ENCODE results near the gene ECE2.

ECE2 gene

GRCh38 chr3:184300378-184300720 lies 24.5 kb downstream of the ECE2 start:
- Mint-ChIP-seq H3K27ac (no peak overlapping the region), H3K27me3 (ENCODE audit: low read depth) (no peaks in the 10 kb centered on the region), H3K4me1 (ENCODE audit: low read depth) (peaks cover 26% of the 10 kb centered on the region), H3K4me3 (peak overlapping the region; percentile 90), H3K36me3 (ENCODE audit: low read depth) (peaks cover 53% of the 10 kb centered on the region), H3K9me3 (no peaks in the 10 kb centered on the region)
- DNase-seq (ENCODE audit: low spot score): no peak

- Mint-ChIP-seq H3K9me3 (no peaks in the 10 kb centered on the region), H3K4me3 (no peak overlapping the region), H3K36me3 (ENCODE audit: low read depth) (peaks cover 82% of the 10 kb centered on the region), H3K27me3 (ENCODE audit: low read depth) (no peaks in the 10 kb centered on the region), H3K4me1 (ENCODE audit: low read depth) (peaks cover 11% of the 10 kb centered on the region), H3K27ac (no peak overlapping the region)
- DNase-seq (ENCODE audit: low spot score): no peak
Observed at GRCh38 chr3:184305577-184305976, 29.8 kb downstream of the ECE2 start.

GRCh38 chr3:184306341-184306972 lies 30.6 kb downstream of the ECE2 start:
- no peak overlapping the region for H3K4me3 Mint-ChIP-seq
- no peaks in the 10 kb centered on the region for H3K9me3 Mint-ChIP-seq
- peaks cover 5% of the 10 kb centered on the region for H3K4me1 Mint-ChIP-seq (ENCODE audit: low read depth)
- no peak for DNase-seq (ENCODE audit: low spot score)
- H3K27me3 Mint-ChIP-seq (ENCODE audit: low read depth): no peaks in the 10 kb centered on the region
- no peak overlapping the region for H3K27ac Mint-ChIP-seq
- peaks cover 75% of the 10 kb centered on the region for H3K36me3 Mint-ChIP-seq (ENCODE audit: low read depth)

GRCh38 chr3:184307915-184308314 lies 32.1 kb downstream of the ECE2 start:
- peaks cover 60% of the 10 kb centered on the region for H3K36me3 Mint-ChIP-seq (ENCODE audit: low read depth)
- H3K4me3 Mint-ChIP-seq: no peak overlapping the region
- H3K9me3 Mint-ChIP-seq: no peaks in the 10 kb centered on the region
- no peak for DNase-seq (ENCODE audit: low spot score)
- no peaks in the 10 kb centered on the region for H3K27me3 Mint-ChIP-seq (ENCODE audit: low read depth)
- H3K4me1 Mint-ChIP-seq (ENCODE audit: low read depth): no peaks in the 10 kb centered on the region
- H3K27ac Mint-ChIP-seq: no peak overlapping the region

GRCh38 chr3:184308744-184309143 lies 32.9 kb downstream of the ECE2 start:
- no peak for DNase-seq (ENCODE audit: low spot score)
- Mint-ChIP-seq H3K4me3 (no peak overlapping the region), H3K27ac (peak overlapping the region; percentile 12)

GRCh38 chr3:184311633-184312032 lies 35.8 kb downstream of the ECE2 start:
- no peak for DNase-seq (ENCODE audit: low spot score)
- H3K27ac Mint-ChIP-seq: no peak overlapping the region
- H3K36me3 Mint-ChIP-seq (ENCODE audit: low read depth): peaks cover 31% of the 10 kb centered on the region
- no peaks in the 10 kb centered on the region for H3K27me3 Mint-ChIP-seq (ENCODE audit: low read depth)
- H3K4me3 Mint-ChIP-seq: no peak overlapping the region
- H3K9me3 Mint-ChIP-seq: no peaks in the 10 kb centered on the region
- peaks cover 7% of the 10 kb centered on the region for H3K4me1 Mint-ChIP-seq (ENCODE audit: low read depth)

More at GRCh38 chr3:184308744-184309143, 32.9 kb downstream of the ECE2 start:
- Mint-ChIP-seq H3K36me3 (ENCODE audit: low read depth) (peaks cover 52% of the 10 kb centered on the region), H3K9me3 (no peaks in the 10 kb centered on the region), H3K27me3 (ENCODE audit: low read depth) (no peaks in the 10 kb centered on the region), H3K4me1 (ENCODE audit: low read depth) (no peaks in the 10 kb centered on the region)

- Mint-ChIP-seq H3K9me3 (no peaks in the 10 kb centered on the region), H3K4me3 (peak within 1 kb of the TSS; percentile 86), H3K27ac (peak within 1 kb of the TSS; percentile 90), H3K4me1 (ENCODE audit: low read depth) (peaks cover 28% of the 10 kb centered on the region), H3K27me3 (ENCODE audit: low read depth) (no peaks in the 10 kb centered on the region), H3K36me3 (ENCODE audit: low read depth) (peaks cover 22% of the 10 kb centered on the region)
- peak; percentile 94 for DNase-seq (ENCODE audit: low spot score)
Observed at GRCh38 chr3:184314363-184314699, 38.5 kb downstream of the ECE2 start, which contains the start of gene EIF4G1. Gene EIF4G1 (plus strand): TSS chr3:184314606. CDS start chr3:184315797, 1,191 bp downstream.

- H3K27me3 Mint-ChIP-seq (ENCODE audit: low read depth): no peaks in the 10 kb centered on the region
- DNase-seq (ENCODE audit: low spot score): peak; percentile 33
- peak overlapping the region; percentile 86 for H3K4me3 Mint-ChIP-seq
- H3K4me1 Mint-ChIP-seq (ENCODE audit: low read depth): peaks cover 31% of the 10 kb centered on the region
- H3K36me3 Mint-ChIP-seq (ENCODE audit: low read depth): peaks cover 23% of the 10 kb centered on the region
- no peaks in the 10 kb centered on the region for H3K9me3 Mint-ChIP-seq
- H3K27ac Mint-ChIP-seq: peak overlapping the region; percentile 90
Observed at GRCh38 chr3:184314700-184315542, 39.1 kb downstream of the ECE2 start.

- Mint-ChIP-seq H3K27me3 (ENCODE audit: low read depth) (no peaks in the 10 kb centered on the region), H3K9me3 (no peaks in the 10 kb centered on the region), H3K36me3 (ENCODE audit: low read depth) (peaks cover 26% of the 10 kb centered on the region), H3K27ac (peak overlapping the region; percentile 90), H3K4me1 (ENCODE audit: low read depth) (peaks cover 31% of the 10 kb centered on the region), H3K4me3 (peak overlapping the region; percentile 84)
- DNase-seq (ENCODE audit: low spot score): no peak
Observed at GRCh38 chr3:184315543-184315867, 39.7 kb downstream of the ECE2 start.

GRCh38 chr3:184315871-184316661 lies 40.2 kb downstream of the ECE2 start:
- H3K4me3 Mint-ChIP-seq: peak overlapping the region; percentile 84
- peaks cover 31% of the 10 kb centered on the region for H3K36me3 Mint-ChIP-seq (ENCODE audit: low read depth)
- no peaks in the 10 kb centered on the region for H3K9me3 Mint-ChIP-seq
- DNase-seq (ENCODE audit: low spot score): no peak
- H3K27me3 Mint-ChIP-seq (ENCODE audit: low read depth): no peaks in the 10 kb centered on the region
- peak overlapping the region; percentile 79 for H3K27ac Mint-ChIP-seq
- H3K4me1 Mint-ChIP-seq (ENCODE audit: low read depth): peaks cover 31% of the 10 kb centered on the region

- Mint-ChIP-seq H3K4me1 (ENCODE audit: low read depth) (peaks cover 31% of the 10 kb centered on the region), H3K36me3 (ENCODE audit: low read depth) (peaks cover 39% of the 10 kb centered on the region), H3K27ac (peak overlapping the region; percentile 79), H3K9me3 (no peaks in the 10 kb centered on the region), H3K4me3 (peak overlapping the region; percentile 84), H3K27me3 (ENCODE audit: low read depth) (no peaks in the 10 kb centered on the region)
- DNase-seq (ENCODE audit: low spot score): no peak
Observed at GRCh38 chr3:184316792-184317191, 41.0 kb downstream of the ECE2 start.

- DNase-seq (ENCODE audit: low spot score): no peak
- H3K27me3 Mint-ChIP-seq (ENCODE audit: low read depth): no peaks in the 10 kb centered on the region
- H3K9me3 Mint-ChIP-seq: no peaks in the 10 kb centered on the region
- H3K36me3 Mint-ChIP-seq (ENCODE audit: low read depth): peaks cover 43% of the 10 kb centered on the region
- H3K4me1 Mint-ChIP-seq (ENCODE audit: low read depth): peaks cover 31% of the 10 kb centered on the region
- H3K4me3 Mint-ChIP-seq: peak overlapping the region; percentile 84
- H3K27ac Mint-ChIP-seq: peak overlapping the region; percentile 47
Observed at GRCh38 chr3:184317201-184317600, 41.4 kb downstream of the ECE2 start.

GRCh38 chr3:184320104-184320445 lies 44.3 kb downstream of the ECE2 start:
- no peak overlapping the region for H3K4me3 Mint-ChIP-seq
- no peak overlapping the region for H3K27ac Mint-ChIP-seq
- peaks cover 64% of the 10 kb centered on the region for H3K36me3 Mint-ChIP-seq (ENCODE audit: low read depth)
- no peaks in the 10 kb centered on the region for H3K9me3 Mint-ChIP-seq
- H3K27me3 Mint-ChIP-seq (ENCODE audit: low read depth): no peaks in the 10 kb centered on the region
- peaks cover 29% of the 10 kb centered on the region for H3K4me1 Mint-ChIP-seq (ENCODE audit: low read depth)
- DNase-seq (ENCODE audit: low spot score): no peak

- Mint-ChIP-seq H3K27me3 (ENCODE audit: low read depth) (no peaks in the 10 kb centered on the region), H3K27ac (no peak overlapping the region), H3K4me1 (ENCODE audit: low read depth) (peaks cover 24% of the 10 kb centered on the region), H3K36me3 (ENCODE audit: low read depth) (peaks cover 77% of the 10 kb centered on the region), H3K4me3 (no peak overlapping the region), H3K9me3 (no peaks in the 10 kb centered on the region)
- DNase-seq (ENCODE audit: low spot score): no peak
Observed at GRCh38 chr3:184321666-184322065, 45.8 kb downstream of the ECE2 start.
